Measurements from ENCODE around the gene ATP9A.

ATP9A gene

GRCh38 chr20:51625105-51625504 is 143.1 kb downstream of the ATP9A start:
- no peak for DNase-seq

GRCh38 chr20:51624157-51624731 is 143.9 kb downstream of the ATP9A start:
- peak; percentile 56 for DNase-seq

GRCh38 chr20:51623255-51623654 is 144.9 kb downstream of the ATP9A start:
- DNase-seq = no peak

GRCh38 chr20:51622004-51622874 is 146.0 kb downstream of the ATP9A start:
- no peak for DNase-seq

GRCh38 chr20:51620432-51620831 is 147.8 kb downstream of the ATP9A start:
- no peak for DNase-seq

GRCh38 chr20:51616060-51616459 is 152.1 kb downstream of the ATP9A start:
- no peak for DNase-seq

GRCh38 chr20:51614687-51615086 is 153.5 kb downstream of the ATP9A start:
- DNase-seq = no peak

GRCh38 chr20:51613580-51613979 is 154.6 kb downstream of the ATP9A start:
- no peak for DNase-seq

GRCh38 chr20:51612896-51613295 is 155.3 kb downstream of the ATP9A start:
- DNase-seq = no peak

GRCh38 chr20:51611625-51611890 is 156.6 kb downstream of the ATP9A start:
- no peak for DNase-seq

- no peak for DNase-seq
These were observed 157.2 kb downstream of the ATP9A start for GRCh38 chr20:51610761-51611624.

GRCh38 chr20:51610111-51610510 is 158.1 kb downstream of the ATP9A start:
- DNase-seq = peak; percentile 15

GRCh38 chr20:51609251-51609650 is 158.9 kb downstream of the ATP9A start:
- no peak for DNase-seq

- peak; percentile 32 for DNase-seq
These were observed 160.1 kb downstream of the ATP9A start for GRCh38 chr20:51608061-51608460.

GRCh38 chr20:51607170-51607569 is 161.0 kb downstream of the ATP9A start:
- no peak for DNase-seq

- no peak for DNase-seq
These were observed 163.3 kb downstream of the ATP9A start for GRCh38 chr20:51604851-51605250.

- DNase-seq = no peak
These were observed 166.1 kb downstream of the ATP9A start for GRCh38 chr20:51602131-51602530.

- DNase-seq = no peak
These were observed 167.2 kb downstream of the ATP9A start for GRCh38 chr20:51600950-51601349.

- no peak for DNase-seq
These were observed 168.2 kb downstream of the ATP9A start for GRCh38 chr20:51600016-51600420.

- no peak for DNase-seq
These were observed 169.6 kb downstream of the ATP9A start for GRCh38 chr20:51598556-51598955.

GRCh38 chr20:51597389-51598231 is 170.6 kb downstream of the ATP9A start:
- DNase-seq = no peak

GRCh38 chr20:51596668-51597388 is 171.4 kb downstream of the ATP9A start:
- no peak for DNase-seq
